ENCODE results near the gene MLKL.

MLKL gene

GRCh38 chr16:74700438-74701225 is at the start of gene MLKL:
TSS of gene MLKL (minus strand) at chr16:74700862. CDS start at chr16:74695757, 5,105 bp downstream.
- DNase-seq (ENCODE audit: low read depth in 3 of 3, low spot score in 1 of 3) = peak; percentile 22 to 37 (median 33)

- no peak for DNase-seq (ENCODE audit: low read depth in 3 of 3, low spot score in 1 of 3)
Observed at GRCh38 chr16:74749291-74750055, 48.8 kb upstream of the MLKL start.

GRCh38 chr16:74748616-74749026 is 48.0 kb upstream of the MLKL start:
- DNase-seq (ENCODE audit: low read depth in 3 of 3, low spot score in 1 of 3) = no peak

GRCh38 chr16:74747716-74748615 is 47.3 kb upstream of the MLKL start:
- no peak for DNase-seq (ENCODE audit: low read depth in 3 of 3, low spot score in 1 of 3)

GRCh38 chr16:74745926-74746325 is 45.3 kb upstream of the MLKL start:
- DNase-seq (ENCODE audit: low read depth in 3 of 3, low spot score in 1 of 3) = no peak

GRCh38 chr16:74745109-74745615 is 44.5 kb upstream of the MLKL start:
- no peak for DNase-seq (ENCODE audit: low read depth in 3 of 3, low spot score in 1 of 3)

GRCh38 chr16:74744566-74744965 is 43.9 kb upstream of the MLKL start:
- DNase-seq (ENCODE audit: low read depth in 3 of 3, low spot score in 1 of 3) = no peak

- no peak for DNase-seq (ENCODE audit: low read depth in 3 of 3, low spot score in 1 of 3)
Observed at GRCh38 chr16:74743668-74744299, 43.1 kb upstream of the MLKL start.

GRCh38 chr16:74743045-74743667 is 42.5 kb upstream of the MLKL start:
- DNase-seq (ENCODE audit: low read depth in 3 of 3, low spot score in 1 of 3) = no peak

- DNase-seq (ENCODE audit: low read depth in 3 of 3, low spot score in 1 of 3) = no peak
Observed at GRCh38 chr16:74742051-74742481, 41.4 kb upstream of the MLKL start.

- DNase-seq (ENCODE audit: low read depth in 3 of 3, low spot score in 1 of 3) = no peak
Observed at GRCh38 chr16:74740795-74741304, 40.2 kb upstream of the MLKL start.

GRCh38 chr16:74739275-74739674 is 38.6 kb upstream of the MLKL start:
- no peak for DNase-seq (ENCODE audit: low read depth in 3 of 3, low spot score in 1 of 3)

- no peak for DNase-seq (ENCODE audit: low read depth in 3 of 3, low spot score in 1 of 3)
Observed at GRCh38 chr16:74738816-74739215, 38.2 kb upstream of the MLKL start.

- no peak for DNase-seq (ENCODE audit: low read depth in 3 of 3, low spot score in 1 of 3)
Observed at GRCh38 chr16:74738113-74738541, 37.5 kb upstream of the MLKL start.

GRCh38 chr16:74737521-74737920 is 36.9 kb upstream of the MLKL start:
- DNase-seq (ENCODE audit: low read depth in 3 of 3, low spot score in 1 of 3) = no peak

GRCh38 chr16:74736531-74737157 is 36.0 kb upstream of the MLKL start:
- no peak for DNase-seq (ENCODE audit: low read depth in 3 of 3, low spot score in 1 of 3)

GRCh38 chr16:74735554-74735953 is 34.9 kb upstream of the MLKL start:
- no peak for DNase-seq (ENCODE audit: low read depth in 3 of 3, low spot score in 1 of 3)

GRCh38 chr16:74735162-74735452 is 34.4 kb upstream of the MLKL start:
- no peak for DNase-seq (ENCODE audit: low read depth in 3 of 3, low spot score in 1 of 3)

GRCh38 chr16:74734361-74735161 is 33.9 kb upstream of the MLKL start:
- DNase-seq (ENCODE audit: low read depth in 3 of 3, low spot score in 1 of 3) = no peak

Data from stimulated activated CD4-positive, alpha-beta T cell treated with anti-CD3 and anti-CD28 coated beads, TNF-alpha, amount 100 ng/mL, for 1 hour (primary cell).